DMS53 (cell line): ENCODE results near the gene BMERB1.
"Not testable (repeated sequence)": the region's sequence is repeated elsewhere in the genome, so short reads cannot be mapped to it uniquely, and the experiment has no call there.

ENCODE experiments used
- DNase-seq: peaks from one replicate; lab custom pipeline; 2025; lab: John Stamatoyannopoulos, UW

The BMERB1 gene

GRCh38 chr16:15559176-15559575 is 124.8 kb downstream of the BMERB1 start:
- DNase-seq = no peak

- no peak for DNase-seq
Observed at GRCh38 chr16:15564604-15565339, 130.4 kb downstream of the BMERB1 start.

GRCh38 chr16:15566095-15566494 is 131.7 kb downstream of the BMERB1 start:
- no peak for DNase-seq

- DNase-seq = no peak
Observed at GRCh38 chr16:15567823-15568222, 133.4 kb downstream of the BMERB1 start.

GRCh38 chr16:15570666-15571065 is 136.3 kb downstream of the BMERB1 start:
- not testable (repeated sequence) for DNase-seq

- DNase-seq = no peak
Observed at GRCh38 chr16:15571557-15571956, 137.2 kb downstream of the BMERB1 start.

GRCh38 chr16:15572329-15573001 is 138.1 kb downstream of the BMERB1 start:
- DNase-seq = no peak

GRCh38 chr16:15573274-15573895 is 139.0 kb downstream of the BMERB1 start:
- DNase-seq = no peak

- not testable (repeated sequence) for DNase-seq
Observed at GRCh38 chr16:15573896-15574613, 139.7 kb downstream of the BMERB1 start.

- no peak for DNase-seq
Observed at GRCh38 chr16:15574614-15574948, 140.2 kb downstream of the BMERB1 start.

- no peak for DNase-seq
Observed at GRCh38 chr16:15575293-15576049, 141.1 kb downstream of the BMERB1 start.

- peak; percentile 87 for DNase-seq
Observed at GRCh38 chr16:15576960-15577958, 142.9 kb downstream of the BMERB1 start.

GRCh38 chr16:15578824-15579223 is 144.4 kb downstream of the BMERB1 start:
- no peak for DNase-seq

- DNase-seq = no peak
Observed at GRCh38 chr16:15581127-15581815, 146.9 kb downstream of the BMERB1 start.

GRCh38 chr16:15583526-15583925 is 149.1 kb downstream of the BMERB1 start:
- no peak for DNase-seq

- DNase-seq = no peak
Observed at GRCh38 chr16:15585956-15586355, 151.6 kb downstream of the BMERB1 start.

GRCh38 chr16:15586716-15587115 is 152.3 kb downstream of the BMERB1 start:
- no peak for DNase-seq

GRCh38 chr16:15587152-15587825 is 152.9 kb downstream of the BMERB1 start:
- no peak for DNase-seq

- peak; percentile 50 for DNase-seq
Observed at GRCh38 chr16:15592324-15592723, 157.9 kb downstream of the BMERB1 start.
